Spinal cord (tissue), 10 donors: ENCODE measurements around the gene CHRNA1. TPM values are rescaled to one million over a fixed set of nuclear protein-coding genes. Genes with fewer than 3 reads are reported as not detected.

Experiments used
- DNase-seq, 6 donors: peaks; one replicate each; pipeline versions ENCODE4 v3.0.0 to v3.0.0-alpha.2; 2013 to 2015; ENCODE audit warnings: low spot score in 6 of 6, low read depth in 4 of 6
- H3K27ac ChIP-seq: one replicate; pipeline ENCODE4 v1.5.1; 2013; ENCODE audit warnings: low read depth, low read length, control low read depth
- H3K27me3 ChIP-seq: one replicate; pipeline ENCODE4 v1.6.1; 2013; ENCODE audit warnings: low read length; ENCODE audit not compliant: control insufficient read depth, insufficient read depth
- H3K36me3 ChIP-seq: one replicate; pipeline ENCODE4 v1.6.1; 2013; ENCODE audit warnings: low read length; ENCODE audit not compliant: control insufficient read depth, insufficient read depth
- H3K4me1 ChIP-seq: one replicate; pipeline ENCODE4 v1.6.1; 2013; ENCODE audit warnings: low read length; ENCODE audit not compliant: control insufficient read depth, insufficient read depth
- H3K4me3 ChIP-seq: one replicate; pipeline ENCODE4 v1.5.1; 2013; ENCODE audit warnings: low read depth, low read length, control low read depth
- H3K9me3 ChIP-seq: one replicate; pipeline ENCODE4 v1.6.1; 2013; ENCODE audit warnings: low read length; ENCODE audit not compliant: control insufficient read depth, insufficient read depth
- WGBS: methylation state at CpG from one replicate; pipeline ENCODE4 v1.1.5; 2013; ENCODE audit warnings: missing lambda C conversion rate; ENCODE audit not compliant: insufficient coverage; 5-methylcytosine and 5-hydroxymethylcytosine counted together
- polyA plus RNA-seq, 2 donors: library from polyadenylated mRNA; unstranded; fragments of 120-200 nt; gene quantifications; one replicate each; pipeline ENCODE4 v1.2.1, GENCODE V29; 2013; ENCODE audit not compliant: insufficient read length in 2 of 2
- total RNA-seq, 2 donors: library from RNA; depleted of rRNA in 1 of 2; stranded (reverse); fragments of 120-200 nt in 1 of 2; fragments of >200 nt in 1 of 2; gene quantifications; one replicate each; pipeline versions ENCODE4 v1.2.3 to v1.2.4, GENCODE V29; 2013 to 2014
- donor health status: healthy.

Gene CHRNA1
- total and polyA plus RNA-seq, 4 donors, result 0.20 to 0.68 (median 0.22) TPM

DNA sequence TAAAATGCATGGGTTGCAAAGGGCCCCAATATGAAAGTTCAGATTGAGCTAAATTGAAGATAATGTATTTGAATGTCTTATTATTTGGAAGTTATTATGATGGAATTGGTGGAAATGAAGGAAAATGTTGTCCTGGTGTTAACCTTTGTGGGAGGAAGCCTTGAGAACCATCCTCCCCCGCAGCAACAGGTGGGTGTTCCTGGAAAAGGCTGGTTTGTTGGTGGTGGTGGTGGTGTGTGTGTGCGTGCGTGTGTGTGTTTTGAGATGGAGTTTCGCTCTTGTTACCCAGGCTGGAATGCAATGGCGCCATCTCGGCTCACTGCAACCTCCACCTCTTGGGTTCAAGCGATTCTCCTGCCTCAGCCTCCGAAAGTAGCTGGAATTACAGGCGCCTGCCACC is 36.2 kb downstream of the CHRNA1 start:
- 98% methylated on average over 8 of the region's 9 CpGs for WGBS
- H3K4me3 ChIP-seq, result no peak overlapping the region
- peaks cover 13% of the 10 kb centered on the region for H3K4me1 ChIP-seq
- no peak overlapping the region for H3K27ac ChIP-seq
- DNase-seq, result no peak
- peaks cover 30% of the 10 kb centered on the region for H3K27me3 ChIP-seq
- H3K9me3 ChIP-seq, result no peaks in the 10 kb centered on the region
- no peaks in the 10 kb centered on the region for H3K36me3 ChIP-seq

DNA sequence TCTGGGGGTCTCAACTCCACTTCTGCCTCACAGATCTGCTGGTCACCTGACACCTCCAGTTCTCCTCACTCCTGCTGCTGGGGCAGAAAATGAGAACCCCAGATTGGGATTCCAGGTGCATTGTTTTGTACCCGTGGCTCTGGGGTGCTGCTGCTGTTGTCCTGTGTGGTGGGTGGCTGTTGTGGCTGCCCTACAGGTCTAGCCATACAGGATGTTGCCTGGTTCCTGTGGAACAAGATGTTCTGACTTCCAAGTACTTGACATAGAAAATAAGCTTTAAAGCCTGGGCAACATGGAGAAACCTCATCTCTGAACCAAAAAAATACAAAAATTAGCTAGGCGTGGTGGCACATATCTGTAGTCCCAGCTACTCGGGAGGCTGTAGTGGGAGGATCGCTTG is 38.1 kb downstream of the CHRNA1 start:
- WGBS, result 25% methylated on average over 1 of the region's 4 CpGs
- no peak for DNase-seq
- Histone ChIP-seq H3K4me1 (peaks cover 13% of the 10 kb centered on the region), H3K27me3 (peaks cover 25% of the 10 kb centered on the region), H3K27ac (no peak overlapping the region), H3K36me3 (no peaks in the 10 kb centered on the region), H3K4me3 (no peak overlapping the region), H3K9me3 (no peaks in the 10 kb centered on the region)

DNA sequence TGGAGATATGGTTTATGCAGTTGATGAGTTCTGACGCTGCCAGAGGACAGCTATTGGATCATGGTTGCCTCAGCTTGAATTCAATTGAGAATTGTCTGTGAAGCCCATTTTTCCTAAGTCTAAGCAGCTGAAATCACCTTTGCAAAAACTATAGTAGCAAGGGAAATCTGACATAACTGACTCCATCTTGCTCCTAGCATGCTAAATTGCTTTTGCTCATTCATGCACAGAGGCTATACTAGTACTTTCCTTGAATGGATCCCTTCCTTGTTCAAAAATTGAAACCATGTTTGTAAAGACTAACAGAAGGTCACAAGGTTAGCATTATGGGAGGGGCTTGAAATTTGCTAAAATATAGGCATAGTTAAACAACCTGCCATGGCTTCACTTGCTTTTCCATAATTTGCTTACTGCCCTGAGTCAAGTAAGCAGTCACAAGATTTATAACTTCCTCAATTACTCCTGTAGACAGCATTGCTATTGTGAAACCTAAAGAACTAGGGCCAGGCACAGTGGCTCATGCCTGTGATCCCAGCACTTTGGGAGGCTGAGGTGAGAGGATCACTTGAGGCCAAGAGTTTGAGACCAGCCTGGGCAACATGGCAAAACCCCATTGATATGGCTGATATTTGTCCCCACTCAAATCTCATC is 41.2 kb downstream of the CHRNA1 start:
- Histone ChIP-seq H3K9me3 (no peaks in the 10 kb centered on the region), H3K27ac (no peak overlapping the region), H3K36me3 (no peaks in the 10 kb centered on the region), H3K4me3 (no peak overlapping the region), H3K27me3 (peaks cover 2% of the 10 kb centered on the region), H3K4me1 (no peaks in the 10 kb centered on the region)
- WGBS, result 80% methylated on average over 1 of the region's 1 CpG
- DNase-seq, result no peak

DNA sequence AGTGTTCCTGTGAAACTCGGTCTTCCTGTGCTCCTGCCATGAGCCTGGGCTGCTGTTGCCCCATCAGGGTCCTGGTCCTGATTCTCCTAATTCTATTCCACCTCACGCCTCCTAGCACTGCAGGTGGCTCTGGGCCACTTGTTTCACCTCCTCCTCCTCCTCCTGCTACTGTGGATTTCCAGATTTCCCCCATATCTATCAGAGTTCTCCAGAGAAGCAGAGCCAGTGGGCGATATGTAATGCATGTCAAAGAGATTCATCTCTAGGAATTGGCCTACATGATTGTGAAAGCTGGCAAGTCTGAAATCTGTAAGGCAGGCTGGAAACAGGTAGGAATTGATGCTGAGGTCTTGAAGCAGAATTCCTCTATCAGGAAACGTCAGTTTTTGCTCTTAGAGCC is 45.3 kb downstream of the CHRNA1 start:
- no peaks in the 10 kb centered on the region for H3K4me1 ChIP-seq
- no peak overlapping the region for H3K27ac ChIP-seq
- no peak for DNase-seq
- no peaks in the 10 kb centered on the region for H3K36me3 ChIP-seq
- H3K27me3 ChIP-seq, result no peaks in the 10 kb centered on the region
- no peaks in the 10 kb centered on the region for H3K9me3 ChIP-seq
- WGBS, result 50% methylated on average over 2 of the region's 4 CpGs
- H3K4me3 ChIP-seq, result no peak overlapping the region

DNA sequence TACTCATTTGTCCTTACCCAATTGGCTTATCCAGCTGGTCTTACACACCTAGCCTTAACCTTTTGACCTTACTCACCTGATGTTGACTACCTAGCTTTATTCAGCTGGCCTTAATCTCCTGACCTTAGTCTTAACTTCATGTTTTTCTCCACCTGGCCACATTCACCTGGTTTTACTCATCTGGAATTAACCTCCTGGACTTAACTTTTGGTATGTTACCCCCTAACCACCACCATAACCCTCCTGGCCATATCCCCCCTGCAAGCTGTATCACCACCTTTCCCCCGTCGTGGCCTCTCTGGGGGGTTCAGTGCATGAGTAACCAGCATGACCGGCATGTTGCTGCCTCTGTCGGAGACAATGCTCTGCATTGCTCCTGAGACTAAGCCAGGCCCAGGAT is 45.7 kb downstream of the CHRNA1 start:
- H3K27ac ChIP-seq, result no peak overlapping the region
- 36% methylated on average over 4 of the region's 4 CpGs for WGBS
- no peaks in the 10 kb centered on the region for H3K36me3 ChIP-seq
- no peaks in the 10 kb centered on the region for H3K27me3 ChIP-seq
- no peak overlapping the region for H3K4me3 ChIP-seq
- no peaks in the 10 kb centered on the region for H3K4me1 ChIP-seq
- H3K9me3 ChIP-seq, result no peaks in the 10 kb centered on the region
- no peak for DNase-seq

DNA sequence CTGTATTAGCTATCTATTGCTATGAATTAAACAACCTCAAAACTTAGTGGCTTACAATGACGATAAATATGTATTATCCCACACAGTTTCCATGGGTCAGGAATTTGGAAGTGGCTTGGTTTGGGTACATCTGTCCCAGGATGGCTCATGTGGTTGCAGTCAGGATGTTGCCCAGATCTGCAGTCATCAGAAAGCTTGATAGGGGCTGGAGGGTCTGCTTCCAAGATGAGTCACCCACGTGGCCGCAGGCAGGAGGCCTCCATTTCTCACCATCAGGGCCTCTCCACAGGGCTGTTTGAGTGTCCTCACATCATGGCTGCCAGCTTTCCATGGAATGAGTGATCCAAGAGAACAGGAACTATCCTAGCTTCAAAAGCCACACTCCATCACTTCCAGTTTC is 46.4 kb downstream of the CHRNA1 start:
- Histone ChIP-seq H3K27me3 (no peaks in the 10 kb centered on the region), H3K36me3 (no peaks in the 10 kb centered on the region), H3K9me3 (no peaks in the 10 kb centered on the region), H3K27ac (no peak overlapping the region), H3K4me3 (no peak overlapping the region), H3K4me1 (no peaks in the 10 kb centered on the region)
- DNase-seq, result no peak
- WGBS, result 93% methylated on average over 2 of the region's 3 CpGs

DNA sequence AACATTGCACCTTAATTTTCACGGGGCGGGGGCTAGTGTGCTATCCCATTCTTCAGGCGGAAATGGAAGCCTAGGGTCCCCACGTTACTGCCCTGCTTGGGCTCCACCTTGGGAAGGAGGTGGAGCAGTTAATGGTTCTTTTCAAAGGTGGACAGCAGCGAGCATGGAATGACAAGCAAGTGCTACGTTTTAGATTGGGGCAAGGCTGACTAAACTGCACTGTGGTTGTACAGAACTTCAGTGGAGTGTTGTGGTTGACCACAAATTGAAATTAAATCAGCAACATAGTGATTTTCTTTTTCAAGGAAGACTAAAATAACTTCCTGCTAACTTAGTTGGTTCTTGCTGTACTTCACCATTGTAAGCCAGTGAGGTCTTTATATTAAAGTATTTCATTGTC is 47.0 kb downstream of the CHRNA1 start:
- no peak for DNase-seq
- Histone ChIP-seq H3K36me3 (no peaks in the 10 kb centered on the region), H3K4me1 (no peaks in the 10 kb centered on the region), H3K9me3 (no peaks in the 10 kb centered on the region), H3K4me3 (no peak overlapping the region), H3K27me3 (no peaks in the 10 kb centered on the region), H3K27ac (no peak overlapping the region)
- 81% methylated on average over 6 of the region's 6 CpGs for WGBS

DNA sequence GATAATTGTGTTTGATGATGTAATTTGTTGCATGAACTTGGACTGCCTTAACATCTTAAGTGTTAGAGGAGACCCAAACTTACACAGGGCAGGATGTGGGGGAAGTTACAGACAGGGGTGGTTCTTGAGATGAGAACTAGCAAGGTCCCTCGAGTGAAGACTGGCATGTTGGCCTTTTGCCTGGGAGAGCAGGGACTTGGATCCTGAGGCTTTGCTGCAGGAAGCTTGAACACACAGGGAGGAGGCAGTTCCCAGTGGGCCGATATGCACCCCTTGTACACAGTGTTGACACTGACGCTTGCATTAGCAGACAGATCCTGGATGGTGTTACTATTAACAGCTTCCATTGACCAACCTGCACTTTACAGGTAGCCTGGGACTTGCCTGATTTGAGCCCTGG is 47.5 kb downstream of the CHRNA1 start:
- 88% methylated on average over 3 of the region's 3 CpGs for WGBS

DNA sequence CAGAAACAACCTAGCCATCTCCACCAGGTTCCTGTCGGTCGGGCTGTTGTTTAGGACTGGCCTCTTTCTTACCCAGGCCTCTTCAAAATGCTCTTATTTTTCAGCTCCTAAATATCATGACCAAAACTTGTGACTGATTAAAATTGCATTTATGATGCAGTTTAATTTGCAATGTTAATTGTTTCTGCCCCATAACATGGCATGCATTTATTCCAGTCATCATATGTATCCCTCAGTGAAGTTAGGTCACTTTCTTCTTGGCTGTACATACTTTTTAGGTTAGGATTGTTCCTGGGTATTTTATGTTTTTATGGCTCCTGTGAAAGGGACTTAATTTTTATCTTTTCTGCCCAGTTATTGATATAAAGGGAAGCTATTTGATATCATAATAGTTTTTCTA is 50.6 kb downstream of the CHRNA1 start:
- Histone ChIP-seq H3K27me3 (no peaks in the 10 kb centered on the region), H3K4me3 (no peak overlapping the region), H3K9me3 (no peaks in the 10 kb centered on the region), H3K36me3 (no peaks in the 10 kb centered on the region), H3K27ac (no peak overlapping the region), H3K4me1 (no peaks in the 10 kb centered on the region)
- WGBS, result no CpG with 5 or more reads among the region's 2 CpGs
- no peak for DNase-seq

More for the DNA sequence above, 47.5 kb downstream of the CHRNA1 start:
- Histone ChIP-seq H3K4me3 (no peak overlapping the region), H3K27me3 (no peaks in the 10 kb centered on the region), H3K27ac (no peak overlapping the region), H3K36me3 (no peaks in the 10 kb centered on the region), H3K4me1 (no peaks in the 10 kb centered on the region), H3K9me3 (no peaks in the 10 kb centered on the region)
- DNase-seq, result no peak

DNA sequence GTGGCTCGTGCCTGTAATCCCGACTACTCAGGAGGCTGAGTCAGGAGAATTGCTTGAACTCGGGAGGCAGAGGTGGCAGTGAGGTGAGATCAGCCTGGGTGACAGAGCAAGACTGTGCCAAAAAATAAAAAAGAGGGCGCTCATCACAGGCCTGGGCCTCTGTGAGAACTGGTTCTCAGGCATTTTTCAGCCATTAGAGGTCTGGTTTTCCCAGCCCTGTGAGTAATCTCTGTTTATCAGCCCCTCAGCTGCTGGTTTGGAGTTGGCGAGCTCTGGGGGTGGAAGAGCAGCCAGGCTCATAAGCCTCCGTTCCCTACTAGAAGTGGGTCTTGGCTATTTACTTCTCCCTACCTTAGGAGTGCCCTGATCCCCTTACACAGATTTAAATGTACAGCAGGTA is 53.1 kb downstream of the CHRNA1 start:
- WGBS, result 97% methylated on average over 4 of the region's 6 CpGs
- Histone ChIP-seq H3K36me3 (no peaks in the 10 kb centered on the region), H3K4me1 (no peaks in the 10 kb centered on the region), H3K4me3 (no peak overlapping the region), H3K9me3 (no peaks in the 10 kb centered on the region), H3K27me3 (no peaks in the 10 kb centered on the region), H3K27ac (no peak overlapping the region)
- no peak for DNase-seq
